HFFc6 (cell line): ENCODE data around the gene SLC25A11. TPM values are rescaled to one million over a fixed set of nuclear protein-coding genes. Genes with fewer than 3 reads are reported as not detected.

Experiments
- DNase-seq: peaks from one replicate; pipeline ENCODE4 v3.0.0-alpha.2; 2018
- H3K27ac Mint-ChIP-seq: 2 replicates; pipeline ENCODE4 v1.8.0; 2020; ENCODE audit warnings: mild to moderate bottlenecking, mixed read lengths
- H3K27me3 Mint-ChIP-seq: 2 replicates; pipeline ENCODE4 v1.8.0; 2021; ENCODE audit warnings: mild to moderate bottlenecking, moderate library complexity, mixed read lengths; ENCODE audit not compliant: insufficient read depth
- H3K36me3 Mint-ChIP-seq: 2 replicates; pipeline ENCODE4 v1.8.0; 2021; ENCODE audit warnings: low read depth, mixed read lengths
- H3K4me1 Mint-ChIP-seq: 2 replicates; pipeline ENCODE4 v1.8.0; 2020; ENCODE audit warnings: low read depth, mixed read lengths
- H3K4me3 Mint-ChIP-seq: 2 replicates; pipeline ENCODE4 v1.8.0; 2020; ENCODE audit warnings: mild to moderate bottlenecking, moderate library complexity, mixed read lengths
- H3K9me3 Mint-ChIP-seq: 2 replicates; pipeline ENCODE4 v1.8.0; 2020; ENCODE audit warnings: mild to moderate bottlenecking, mixed read lengths
- total RNA-seq, 6 experiments: library from RNA; stranded (reverse); fragmentation: NEBNext Ultra II Directional; extraction: Animal tissue kit (Norgen Biotek cat#: 25700); gene quantifications; 2 replicates in 1 of 6; 3 replicates in 5 of 6; pipeline ENCODE4 v1.2.3, GENCODE V29; 2021
- TF ChIP-seq, protein P1 (sequence below): fragments of 200-600 bp; sonication (generic); IDR thresholded peaks from 2 replicates; pipeline ENCODE4 v1.5.0; 2021; ENCODE audit warnings: antibody characterized with exemption, mild to moderate bottlenecking

The SLC25A11 gene
- total RNA-seq, 6 experiments from 2014 or later = 61.9 to 78.6 (median 64.4) TPM

DNA sequence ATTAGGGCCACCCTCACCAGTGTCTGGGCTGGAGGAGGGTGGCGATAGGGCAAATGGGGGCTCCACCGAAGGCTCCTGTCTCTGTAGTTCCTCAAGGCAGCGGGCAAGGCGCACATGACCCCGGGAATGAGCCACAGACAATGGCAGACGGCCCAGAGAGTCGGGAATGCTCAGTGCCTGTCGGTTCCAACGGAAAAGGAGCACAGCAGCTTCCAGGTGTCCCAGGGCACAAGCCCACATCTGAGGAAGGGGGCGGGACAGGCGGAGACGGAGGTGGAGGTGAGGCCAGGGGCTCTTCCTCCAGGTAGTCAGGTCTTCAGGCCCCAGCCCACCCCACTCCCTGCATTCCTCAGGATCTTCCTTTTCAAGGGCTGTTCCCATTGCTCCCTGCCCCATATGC is 32.9 kb upstream of the SLC25A11 start:
- Mint-ChIP-seq H3K27ac (no peak overlapping the region), H3K36me3 (peaks cover 19% of the 10 kb centered on the region), H3K4me1 (no peaks in the 10 kb centered on the region), H3K4me3 (no peak overlapping the region), H3K9me3 (no peaks in the 10 kb centered on the region), H3K27me3 (peaks cover 3% of the 10 kb centered on the region; the same call in 1 of the 2 replicates)
- TF ChIP-seq, protein P1, sequence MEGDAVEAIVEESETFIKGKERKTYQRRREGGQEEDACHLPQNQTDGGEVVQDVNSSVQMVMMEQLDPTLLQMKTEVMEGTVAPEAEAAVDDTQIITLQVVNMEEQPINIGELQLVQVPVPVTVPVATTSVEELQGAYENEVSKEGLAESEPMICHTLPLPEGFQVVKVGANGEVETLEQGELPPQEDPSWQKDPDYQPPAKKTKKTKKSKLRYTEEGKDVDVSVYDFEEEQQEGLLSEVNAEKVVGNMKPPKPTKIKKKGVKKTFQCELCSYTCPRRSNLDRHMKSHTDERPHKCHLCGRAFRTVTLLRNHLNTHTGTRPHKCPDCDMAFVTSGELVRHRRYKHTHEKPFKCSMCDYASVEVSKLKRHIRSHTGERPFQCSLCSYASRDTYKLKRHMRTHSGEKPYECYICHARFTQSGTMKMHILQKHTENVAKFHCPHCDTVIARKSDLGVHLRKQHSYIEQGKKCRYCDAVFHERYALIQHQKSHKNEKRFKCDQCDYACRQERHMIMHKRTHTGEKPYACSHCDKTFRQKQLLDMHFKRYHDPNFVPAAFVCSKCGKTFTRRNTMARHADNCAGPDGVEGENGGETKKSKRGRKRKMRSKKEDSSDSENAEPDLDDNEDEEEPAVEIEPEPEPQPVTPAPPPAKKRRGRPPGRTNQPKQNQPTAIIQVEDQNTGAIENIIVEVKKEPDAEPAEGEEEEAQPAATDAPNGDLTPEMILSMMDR = no peak
- DNase-seq = no peak

DNA sequence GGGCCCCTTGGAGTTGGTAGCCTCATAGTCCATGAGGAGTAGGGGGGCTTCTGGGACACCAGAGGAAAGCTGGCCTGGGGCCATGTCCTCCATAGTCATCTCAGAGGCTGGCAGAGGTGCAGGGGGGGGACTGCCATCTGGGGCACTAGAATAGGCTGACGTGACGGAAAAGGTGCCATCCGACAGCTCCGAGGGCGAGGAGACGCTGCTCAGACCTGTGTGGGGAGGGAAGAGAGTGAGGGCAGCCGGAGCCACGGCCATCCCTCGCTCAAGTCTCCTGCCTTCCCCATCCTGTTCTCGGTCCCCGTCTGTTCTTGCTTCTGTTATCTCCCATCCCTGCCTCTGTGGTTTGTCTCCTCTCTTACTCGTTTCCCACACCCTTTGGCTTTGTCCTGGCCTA is 32.5 kb upstream of the SLC25A11 start:
- Mint-ChIP-seq H3K27ac (no peak overlapping the region), H3K4me3 (no peak overlapping the region), H3K27me3 (peaks cover 3% of the 10 kb centered on the region; the same call in 1 of the 2 replicates), H3K4me1 (no peaks in the 10 kb centered on the region), H3K9me3 (no peaks in the 10 kb centered on the region), H3K36me3 (peaks cover 19% of the 10 kb centered on the region)
- TF ChIP-seq, protein P1 = no peak
- DNase-seq = no peak

DNA sequence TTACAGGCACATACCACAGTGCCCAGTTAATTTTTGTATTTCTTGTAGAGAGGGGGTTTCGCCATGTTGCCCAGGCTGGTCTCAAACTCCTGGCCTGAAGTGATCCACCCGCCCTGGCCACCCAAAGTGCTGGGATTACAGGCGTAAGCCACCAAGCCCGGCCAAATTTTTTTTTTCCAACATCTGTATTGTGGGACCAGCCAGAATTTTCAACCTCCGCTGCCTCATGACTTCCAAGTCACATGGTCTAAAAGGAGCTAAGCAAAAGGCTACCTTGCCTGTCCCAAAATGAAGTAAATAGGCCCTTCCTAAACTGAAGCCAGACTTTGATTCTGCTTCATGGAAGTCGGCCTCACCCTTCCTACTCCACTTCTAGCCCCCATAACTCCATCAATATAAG is 32.0 kb upstream of the SLC25A11 start:
- DNase-seq = no peak
- H3K9me3 Mint-ChIP-seq = no peaks in the 10 kb centered on the region
- H3K27me3 Mint-ChIP-seq = peaks cover 3% of the 10 kb centered on the region; the same call in 1 of the 2 replicates
- TF ChIP-seq, protein P1 = no peak
- H3K27ac Mint-ChIP-seq = no peak overlapping the region
- H3K4me1 Mint-ChIP-seq = no peaks in the 10 kb centered on the region
- peaks cover 19% of the 10 kb centered on the region for H3K36me3 Mint-ChIP-seq
- no peak overlapping the region for H3K4me3 Mint-ChIP-seq

DNA sequence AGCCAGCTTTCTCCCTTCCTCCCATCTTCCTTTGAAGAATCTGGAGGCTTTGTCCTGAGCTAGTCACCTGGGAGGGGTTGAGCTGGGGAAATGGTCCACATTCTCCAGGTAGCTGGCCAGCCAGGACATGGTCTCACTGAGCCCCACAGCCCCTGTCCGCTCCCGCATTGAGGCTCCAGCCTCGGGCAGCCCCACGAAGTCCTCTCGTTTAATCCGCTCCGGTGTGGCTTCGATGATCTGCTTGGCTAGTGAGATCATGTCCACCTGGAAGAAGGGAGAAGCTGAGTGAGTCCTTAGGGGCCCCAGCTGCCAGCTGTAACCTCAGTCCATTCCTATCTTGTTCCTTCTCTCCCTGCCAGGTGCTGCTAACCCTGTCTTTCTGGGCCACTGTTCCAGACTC is 30.4 kb upstream of the SLC25A11 start:
- Mint-ChIP-seq H3K27me3 (peaks cover 10% of the 10 kb centered on the region), H3K9me3 (peaks cover 4% of the 10 kb centered on the region; the same call in 1 of the 2 replicates), H3K27ac (no peak overlapping the region), H3K4me1 (peaks cover 12% of the 10 kb centered on the region), H3K4me3 (no peak overlapping the region), H3K36me3 (peaks cover 31% of the 10 kb centered on the region)
- DNase-seq = no peak
- TF ChIP-seq, protein P1 = no peak

DNA sequence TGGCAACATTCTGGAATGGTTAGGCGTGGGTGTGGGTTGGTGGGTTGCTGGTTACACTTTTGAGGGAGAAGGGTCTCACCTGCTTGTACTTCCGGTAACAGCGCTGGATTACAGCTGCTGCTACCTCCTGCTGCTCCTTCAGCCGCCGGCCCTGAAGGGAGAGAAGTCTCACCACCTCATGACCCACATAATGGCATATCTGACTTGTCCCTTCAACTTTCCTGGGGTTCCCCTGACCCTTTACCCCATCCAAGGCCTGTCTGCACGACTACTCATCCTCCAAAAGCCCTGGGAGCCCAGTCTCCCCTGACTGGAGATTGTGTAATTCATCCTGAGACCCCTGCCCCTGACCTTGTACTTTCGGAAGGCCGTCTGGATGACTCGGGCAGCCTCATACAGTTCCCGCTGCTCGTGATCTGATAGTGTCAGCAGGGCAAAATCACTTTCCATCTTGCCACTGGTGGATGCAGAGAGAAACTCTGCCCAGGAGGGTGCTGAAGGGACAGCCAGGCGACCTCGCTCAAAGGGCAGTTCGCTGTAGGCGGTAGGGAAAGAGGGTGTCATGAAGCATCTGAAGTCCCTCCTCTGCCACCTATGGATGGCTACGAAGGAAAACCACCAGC is 29.8 kb upstream of the SLC25A11 start:
- H3K9me3 Mint-ChIP-seq = peaks cover 4% of the 10 kb centered on the region; the same call in 1 of the 2 replicates
- H3K4me1 Mint-ChIP-seq = peaks cover 15% of the 10 kb centered on the region
- DNase-seq = peak; percentile 57

More for the DNA sequence above, 29.8 kb upstream of the SLC25A11 start:
- Mint-ChIP-seq H3K4me3 (no peak overlapping the region), H3K27me3 (peaks cover 13% of the 10 kb centered on the region), H3K36me3 (peaks cover 34% of the 10 kb centered on the region), H3K27ac (no peak overlapping the region)
- TF ChIP-seq, protein P1 = no peak
